ENCODE measurements around the gene ULK3. TPM values are rescaled to one million over a fixed set of nuclear protein-coding genes. Genes with fewer than 3 reads are reported as not detected.

ULK3 gene
- total RNA-seq, 1 donor from 2014 or later = 46.5 TPM

GRCh38 chr15:74804935-74805334 lies 38.0 kb downstream of the ULK3 start:
- Mint-ChIP-seq H3K4me1 (ENCODE audit: low read depth, unreplicated experiment) (no peaks in the 10 kb centered on the region), H3K27me3 (ENCODE audit: unreplicated experiment) (peaks cover 9% of the 10 kb centered on the region), H3K9me3 (ENCODE audit: unreplicated experiment) (peaks cover 10% of the 10 kb centered on the region), H3K27ac (ENCODE audit: unreplicated experiment) (peak overlapping the region; percentile 14), H3K36me3 (ENCODE audit: unreplicated experiment) (peaks cover 6% of the 10 kb centered on the region), H3K4me3 (ENCODE audit: unreplicated experiment) (no peak overlapping the region)
- TF ChIP-seq CTCF (IDR thresholded peaks at IDR 0.05; ENCODE audit: partially characterized antibody, unreplicated experiment) = no peak
- DNase-seq = no peak

- Mint-ChIP-seq H3K27me3 (ENCODE audit: unreplicated experiment) (peaks cover 6% of the 10 kb centered on the region), H3K27ac (ENCODE audit: unreplicated experiment) (no peak overlapping the region), H3K4me1 (ENCODE audit: low read depth, unreplicated experiment) (no peaks in the 10 kb centered on the region), H3K9me3 (ENCODE audit: unreplicated experiment) (peaks cover 6% of the 10 kb centered on the region), H3K36me3 (ENCODE audit: unreplicated experiment) (peaks cover 6% of the 10 kb centered on the region), H3K4me3 (ENCODE audit: unreplicated experiment) (no peak overlapping the region)
- DNase-seq = no peak
- no peak for TF ChIP-seq CTCF (IDR thresholded peaks at IDR 0.05; ENCODE audit: partially characterized antibody, unreplicated experiment)
Observed at GRCh38 chr15:74802862-74803447, 40.0 kb downstream of the ULK3 start.

- Mint-ChIP-seq H3K4me3 (ENCODE audit: unreplicated experiment) (no peak overlapping the region), H3K36me3 (ENCODE audit: unreplicated experiment) (peaks cover 6% of the 10 kb centered on the region), H3K27me3 (ENCODE audit: unreplicated experiment) (peaks cover 6% of the 10 kb centered on the region), H3K27ac (ENCODE audit: unreplicated experiment) (no peak overlapping the region), H3K9me3 (ENCODE audit: unreplicated experiment) (peaks cover 4% of the 10 kb centered on the region), H3K4me1 (ENCODE audit: low read depth, unreplicated experiment) (no peaks in the 10 kb centered on the region)
- no peak for TF ChIP-seq CTCF (IDR thresholded peaks at IDR 0.05; ENCODE audit: partially characterized antibody, unreplicated experiment)
- no peak for DNase-seq
Observed at GRCh38 chr15:74802290-74802689, 40.7 kb downstream of the ULK3 start.

- no peaks in the 10 kb centered on the region for H3K4me1 Mint-ChIP-seq (ENCODE audit: low read depth, unreplicated experiment)
- peaks cover 4% of the 10 kb centered on the region for H3K9me3 Mint-ChIP-seq (ENCODE audit: unreplicated experiment)
- peaks cover 6% of the 10 kb centered on the region for H3K27me3 Mint-ChIP-seq (ENCODE audit: unreplicated experiment)
- H3K27ac Mint-ChIP-seq (ENCODE audit: unreplicated experiment) = no peak overlapping the region
- TF ChIP-seq CTCF (IDR thresholded peaks at IDR 0.05; ENCODE audit: partially characterized antibody, unreplicated experiment) = no peak
- H3K4me3 Mint-ChIP-seq (ENCODE audit: unreplicated experiment) = no peak overlapping the region
- peaks cover 6% of the 10 kb centered on the region for H3K36me3 Mint-ChIP-seq (ENCODE audit: unreplicated experiment)
- DNase-seq = no peak
Observed at GRCh38 chr15:74801311-74801997, 41.5 kb downstream of the ULK3 start.

- Mint-ChIP-seq H3K27me3 (ENCODE audit: unreplicated experiment) (peaks cover 5% of the 10 kb centered on the region), H3K9me3 (ENCODE audit: unreplicated experiment) (peaks cover 4% of the 10 kb centered on the region), H3K4me1 (ENCODE audit: low read depth, unreplicated experiment) (no peaks in the 10 kb centered on the region), H3K27ac (ENCODE audit: unreplicated experiment) (no peak overlapping the region), H3K4me3 (ENCODE audit: unreplicated experiment) (no peak overlapping the region), H3K36me3 (ENCODE audit: unreplicated experiment) (peaks cover 6% of the 10 kb centered on the region)
- no peak for TF ChIP-seq CTCF (IDR thresholded peaks at IDR 0.05; ENCODE audit: partially characterized antibody, unreplicated experiment)
- DNase-seq = no peak
Observed at GRCh38 chr15:74800559-74801094, 42.3 kb downstream of the ULK3 start.
